ENCODE measurements around the gene ADGRG7.

Gene ADGRG7

DNA sequence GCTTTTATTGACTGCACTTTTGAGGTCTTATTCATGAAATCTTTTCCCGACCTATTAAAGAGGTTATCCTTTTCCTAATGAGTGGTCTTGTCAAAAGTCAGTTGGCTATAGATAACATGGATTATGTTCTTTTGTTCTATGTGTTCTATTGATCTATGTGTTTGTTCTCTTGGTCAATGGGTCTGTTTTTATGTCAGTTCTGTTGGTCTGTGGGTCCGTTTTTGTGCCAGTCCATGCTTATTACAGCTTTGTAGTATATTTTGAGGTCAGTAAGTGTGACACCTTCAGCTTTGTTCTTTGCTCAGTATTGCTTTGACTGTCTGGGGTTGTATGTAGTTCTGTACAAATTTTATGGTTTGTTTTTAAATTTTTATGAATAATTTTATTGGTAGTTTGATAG is 107.7 kb downstream of the ADGRG7 start:
- no peak overlapping the region for H3K4ac ChIP-seq (ENCODE audit: low read length)
- H3K4me2 ChIP-seq (ENCODE audit: insufficient read depth, low read length, poor library complexity, severe bottlenecking) = no peak overlapping the region
- H4K8ac ChIP-seq (ENCODE audit: low read depth, low read length) = no peak overlapping the region
- H2AK5ac ChIP-seq (ENCODE audit: low read depth, low read length) = no peak overlapping the region
- no peak overlapping the region for H3K4me3 ChIP-seq (ENCODE audit: low read length in 2 of 2)
- H3K27ac ChIP-seq (replicated peaks; ENCODE audit: low read length) = no peak overlapping the region
- peaks cover 2 to 24% of the 10 kb centered on the region in 2 donors for H3K9me3 ChIP-seq (replicated peaks in 1 of 2; ENCODE audit: control insufficient read depth in 2 of 2, insufficient read depth in 1 of 2, low read depth in 1 of 2, low read length in 2 of 2)
- H3K23ac ChIP-seq (ENCODE audit: low read depth, low read length, poor library complexity) = no peak overlapping the region
- peaks cover 5 to 98% of the 10 kb centered on the region in 2 donors for H3K36me3 ChIP-seq (replicated peaks in 1 of 2; ENCODE audit: control insufficient read depth in 2 of 2, insufficient read depth in 2 of 2, low read length in 2 of 2)
- no peak overlapping the region for H4K91ac ChIP-seq (ENCODE audit: low read depth, low read length, poor library complexity)
- H2BK15ac ChIP-seq (ENCODE audit: low read length) = no peak overlapping the region
- no peak overlapping the region for H3K9ac ChIP-seq (ENCODE audit: low read depth, low read length, poor library complexity)
- H2BK12ac ChIP-seq (ENCODE audit: low read length) = no peak overlapping the region
- H3K18ac ChIP-seq (ENCODE audit: low read length) = no peak overlapping the region
- H2BK120ac ChIP-seq (ENCODE audit: low read depth, low read length) = no peak overlapping the region
- H3K4me1 ChIP-seq (ENCODE audit: control insufficient read depth in 2 of 2, insufficient read depth in 1 of 2, low read depth in 1 of 2, low read length in 2 of 2) = peaks cover 0 to 5% of the 10 kb centered on the region in 2 donors
- peaks cover 2% of the 10 kb centered on the region for H3K79me1 ChIP-seq (ENCODE audit: low read depth, low read length)
- H2BK5ac ChIP-seq (ENCODE audit: low read length) = no peak overlapping the region
- H3K27me3 ChIP-seq (ENCODE audit: control insufficient read depth in 3 of 3, insufficient read depth in 3 of 3, low read depth in 1 of 3, low read length in 3 of 3) = no peaks in the 10 kb centered on the region
- DNase-seq (ENCODE audit: low spot score) = no peak
- no CpG with 5 or more reads among the region's 2 CpGs for WGBS, 2 donors (ENCODE audit: extremely low coverage in 2 of 2, insufficient read length in 2 of 2, insufficient replicate concordance in 1 of 2)
- no peak overlapping the region for H3K14ac ChIP-seq (ENCODE audit: low read length)
- H2AFZ ChIP-seq (ENCODE audit: low read length) = no peak overlapping the region

- H2AFZ ChIP-seq (ENCODE audit: low read length) = no peak overlapping the region
- H3K27ac ChIP-seq (replicated peaks; ENCODE audit: low read length) = peak overlapping the region; percentile 72
- H3K79me1 ChIP-seq (ENCODE audit: low read depth, low read length) = peaks cover 2% of the 10 kb centered on the region
- H3K4me3 ChIP-seq (ENCODE audit: low read length in 2 of 2) = no peak overlapping the region
- H4K8ac ChIP-seq (ENCODE audit: low read depth, low read length) = no peak overlapping the region
- peaks cover 5 to 98% of the 10 kb centered on the region in 2 donors for H3K36me3 ChIP-seq (replicated peaks in 1 of 2; ENCODE audit: control insufficient read depth in 2 of 2, insufficient read depth in 2 of 2, low read length in 2 of 2)
- H3K27me3 ChIP-seq (ENCODE audit: control insufficient read depth in 3 of 3, insufficient read depth in 3 of 3, low read depth in 1 of 3, low read length in 3 of 3) = no peaks in the 10 kb centered on the region
- peaks cover 2 to 26% of the 10 kb centered on the region in 2 donors for H3K9me3 ChIP-seq (replicated peaks in 1 of 2; ENCODE audit: control insufficient read depth in 2 of 2, insufficient read depth in 1 of 2, low read depth in 1 of 2, low read length in 2 of 2)
- no peak overlapping the region for H2BK120ac ChIP-seq (ENCODE audit: low read depth, low read length)
- H3K14ac ChIP-seq (ENCODE audit: low read length) = no peak overlapping the region
- no peak for DNase-seq (ENCODE audit: low spot score)
- H2BK15ac ChIP-seq (ENCODE audit: low read length) = peak overlapping the region; percentile 64
- WGBS, 2 donors (ENCODE audit: extremely low coverage in 2 of 2, insufficient read length in 2 of 2, insufficient replicate concordance in 1 of 2) = no CpG with 5 or more reads among the region's 4 CpGs
- no peak overlapping the region for H3K4ac ChIP-seq (ENCODE audit: low read length)
- peak overlapping the region; percentile 2 for H2BK12ac ChIP-seq (ENCODE audit: low read length)
- H3K4me1 ChIP-seq (ENCODE audit: control insufficient read depth in 2 of 2, insufficient read depth in 1 of 2, low read depth in 1 of 2, low read length in 2 of 2) = peaks cover 0 to 5% of the 10 kb centered on the region in 2 donors
- no peak overlapping the region for H4K91ac ChIP-seq (ENCODE audit: low read depth, low read length, poor library complexity)
- H3K9ac ChIP-seq (ENCODE audit: low read depth, low read length, poor library complexity) = no peak overlapping the region
- no peak overlapping the region for H3K4me2 ChIP-seq (ENCODE audit: insufficient read depth, low read length, poor library complexity, severe bottlenecking)
- peak overlapping the region; percentile 19 for H2AK5ac ChIP-seq (ENCODE audit: low read depth, low read length)
- no peak overlapping the region for H3K23ac ChIP-seq (ENCODE audit: low read depth, low read length, poor library complexity)
- no peak overlapping the region for H2BK5ac ChIP-seq (ENCODE audit: low read length)
- H3K18ac ChIP-seq (ENCODE audit: low read length) = peak overlapping the region; percentile 35
Observed at GRCh38 chr3:100717637-100718487, 108.5 kb downstream of the ADGRG7 start.

DNA sequence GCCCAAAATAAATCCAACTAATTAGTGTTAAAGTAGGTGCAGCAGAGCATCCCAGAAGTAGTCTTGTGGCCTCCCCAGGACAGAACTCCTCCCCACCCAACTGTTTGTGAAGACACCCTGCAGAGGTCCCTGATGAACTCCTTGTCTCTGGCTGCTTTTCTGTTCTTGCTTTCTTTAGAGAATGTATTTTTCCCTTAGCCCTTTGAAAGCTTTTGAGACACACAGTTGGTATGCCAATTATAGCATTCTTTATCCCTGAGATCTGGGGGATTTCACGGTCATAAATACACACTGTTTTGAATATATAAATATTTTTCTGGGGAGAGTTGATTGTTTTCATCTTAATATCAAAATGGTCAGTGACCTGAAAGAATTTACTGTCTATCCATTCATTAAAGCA is 109.7 kb downstream of the ADGRG7 start:
- Histone ChIP-seq H2BK120ac (ENCODE audit: low read depth, low read length) (no peak overlapping the region), H2BK15ac (ENCODE audit: low read length) (no peak overlapping the region), H3K14ac (ENCODE audit: low read length) (no peak overlapping the region), H3K4ac (ENCODE audit: low read length) (no peak overlapping the region), H3K4me3 (ENCODE audit: low read length in 2 of 2) (no peak overlapping the region), H3K4me2 (ENCODE audit: insufficient read depth, low read length, poor library complexity, severe bottlenecking) (no peak overlapping the region), H3K9ac (ENCODE audit: low read depth, low read length, poor library complexity) (no peak overlapping the region), H2BK5ac (ENCODE audit: low read length) (no peak overlapping the region), H3K36me3 (replicated peaks in 1 of 2; ENCODE audit: control insufficient read depth in 2 of 2, insufficient read depth in 2 of 2, low read length in 2 of 2) (peaks cover 5 to 98% of the 10 kb centered on the region in 2 donors), H4K91ac (ENCODE audit: low read depth, low read length, poor library complexity) (no peak overlapping the region), H2AFZ (ENCODE audit: low read length) (no peak overlapping the region), H4K8ac (ENCODE audit: low read depth, low read length) (no peak overlapping the region), H2BK12ac (ENCODE audit: low read length) (no peak overlapping the region), H3K27ac (replicated peaks; ENCODE audit: low read length) (peak overlapping the region; percentile 46), H2AK5ac (ENCODE audit: low read depth, low read length) (no peak overlapping the region), H3K79me1 (ENCODE audit: low read depth, low read length) (no peaks in the 10 kb centered on the region), H3K9me3 (replicated peaks in 1 of 2; ENCODE audit: control insufficient read depth in 2 of 2, insufficient read depth in 1 of 2, low read depth in 1 of 2, low read length in 2 of 2) (peaks cover 2 to 26% of the 10 kb centered on the region in 2 donors), H3K4me1 (ENCODE audit: control insufficient read depth in 2 of 2, insufficient read depth in 1 of 2, low read depth in 1 of 2, low read length in 2 of 2) (peaks cover 0 to 5% of the 10 kb centered on the region in 2 donors), H3K23ac (ENCODE audit: low read depth, low read length, poor library complexity) (no peak overlapping the region), H3K27me3 (ENCODE audit: control insufficient read depth in 3 of 3, insufficient read depth in 3 of 3, low read depth in 1 of 3, low read length in 3 of 3) (no peaks in the 10 kb centered on the region), H3K18ac (ENCODE audit: low read length) (no peak overlapping the region)
- DNase-seq (ENCODE audit: low spot score) = peak; percentile 43
- no CpG with 5 or more reads among the region's 1 CpG for WGBS, 2 donors (ENCODE audit: extremely low coverage in 2 of 2, insufficient read length in 2 of 2, insufficient replicate concordance in 1 of 2)

DNA sequence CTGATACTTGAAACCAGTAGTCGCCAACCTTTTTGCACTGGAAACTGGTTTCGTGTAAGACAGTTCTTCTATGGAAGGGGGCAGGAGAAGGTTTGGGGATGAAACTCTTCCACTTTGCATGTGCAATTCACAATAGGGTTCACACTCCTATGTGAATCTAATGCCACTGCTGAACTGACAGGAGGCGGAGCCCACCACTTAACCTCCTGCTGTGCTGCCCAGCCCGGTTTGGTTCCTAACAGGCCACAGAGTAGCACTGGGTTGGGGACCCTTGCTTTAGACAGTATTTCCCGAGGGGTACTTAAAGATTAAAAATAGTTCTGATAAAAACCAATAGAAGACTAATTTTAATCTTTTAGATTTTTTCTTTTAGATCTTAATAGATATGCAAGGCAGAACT is 111.0 kb downstream of the ADGRG7 start:
- no CpG with 5 or more reads among the region's 5 CpGs for WGBS, 2 donors (ENCODE audit: extremely low coverage in 2 of 2, insufficient read length in 2 of 2, insufficient replicate concordance in 1 of 2)

More for the DNA sequence above, 111.0 kb downstream of the ADGRG7 start:
- Histone ChIP-seq H3K14ac (ENCODE audit: low read length) (no peak overlapping the region), H3K4me1 (ENCODE audit: control insufficient read depth in 2 of 2, insufficient read depth in 1 of 2, low read depth in 1 of 2, low read length in 2 of 2) (peaks cover 0 to 5% of the 10 kb centered on the region in 2 donors), H2BK120ac (ENCODE audit: low read depth, low read length) (no peak overlapping the region), H2BK15ac (ENCODE audit: low read length) (no peak overlapping the region), H3K9me3 (replicated peaks in 1 of 2; ENCODE audit: control insufficient read depth in 2 of 2, insufficient read depth in 1 of 2, low read depth in 1 of 2, low read length in 2 of 2) (peaks cover 2 to 22% of the 10 kb centered on the region in 2 donors), H3K4me3 (ENCODE audit: low read length in 2 of 2) (no peak overlapping the region), H3K18ac (ENCODE audit: low read length) (no peak overlapping the region), H2AK5ac (ENCODE audit: low read depth, low read length) (no peak overlapping the region), H3K79me1 (ENCODE audit: low read depth, low read length) (no peaks in the 10 kb centered on the region), H2BK12ac (ENCODE audit: low read length) (no peak overlapping the region), H3K9ac (ENCODE audit: low read depth, low read length, poor library complexity) (no peak overlapping the region), H4K91ac (ENCODE audit: low read depth, low read length, poor library complexity) (no peak overlapping the region), H3K4me2 (ENCODE audit: insufficient read depth, low read length, poor library complexity, severe bottlenecking) (no peak overlapping the region), H4K8ac (ENCODE audit: low read depth, low read length) (no peak overlapping the region), H3K27ac (replicated peaks; ENCODE audit: low read length) (peak overlapping the region; percentile 63), H3K23ac (ENCODE audit: low read depth, low read length, poor library complexity) (no peak overlapping the region), H2AFZ (ENCODE audit: low read length) (no peak overlapping the region), H2BK5ac (ENCODE audit: low read length) (no peak overlapping the region), H3K36me3 (replicated peaks in 1 of 2; ENCODE audit: control insufficient read depth in 2 of 2, insufficient read depth in 2 of 2, low read length in 2 of 2) (peaks cover 3 to 97% of the 10 kb centered on the region in 2 donors), H3K27me3 (ENCODE audit: control insufficient read depth in 3 of 3, insufficient read depth in 3 of 3, low read depth in 1 of 3, low read length in 3 of 3) (no peaks in the 10 kb centered on the region), H3K4ac (ENCODE audit: low read length) (no peak overlapping the region)
- DNase-seq (ENCODE audit: low spot score) = peak; percentile 51
